NT2/D1 (cell line): ENCODE results near the gene ENTREP3.

ENCODE experiments used
- YY1 ChIP-seq: IDR thresholded peaks from 2 replicates; pipeline ENCODE4 v1.6.1; 2011; ENCODE audit not compliant: insufficient read length, insufficient read depth
- ZNF274 ChIP-seq: IDR thresholded peaks from 2 replicates; pipeline ENCODE4 v1.6.1; 2011; ENCODE audit warnings: mild to moderate bottlenecking, low read depth, low read length

GRCh38 chr1:155210314-155211104, 44.8 kb downstream of the ENTREP3 start:
- no peak for TF ChIP-seq ZNF274
- TF ChIP-seq YY1: no peak
